NCI-H82 treated with DMSO at 0.1 percent for 48 hours (cell line): ENCODE measurements around the gene HPD.

Experiments used
- DNase-seq: peaks from one replicate; lab custom pipeline; 2025; ENCODE audit not compliant: unreplicated experiment; lab: John Stamatoyannopoulos, UW

The HPD gene

DNA sequence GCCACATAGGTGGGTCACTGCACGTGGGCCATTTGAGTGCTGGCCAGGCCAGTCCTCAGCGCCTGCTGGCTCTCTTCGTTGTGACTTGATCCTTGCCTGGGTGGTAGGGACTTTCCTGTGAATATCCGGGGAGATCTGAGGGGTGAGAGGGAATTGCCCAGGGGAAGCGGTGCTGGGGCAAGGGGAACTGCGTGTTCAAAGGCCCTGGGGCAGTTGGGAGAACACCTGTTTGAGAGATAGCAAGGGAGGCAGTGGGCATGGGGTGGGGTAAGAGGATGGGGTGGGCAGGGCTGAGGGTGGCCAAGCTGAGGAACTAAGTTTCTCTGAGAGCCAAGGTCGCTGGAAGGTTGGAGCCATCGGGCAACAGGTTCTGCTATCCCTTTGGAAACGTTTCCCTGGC, 29.8 kb downstream of the HPD start:
- DNase-seq: no peak

DNA sequence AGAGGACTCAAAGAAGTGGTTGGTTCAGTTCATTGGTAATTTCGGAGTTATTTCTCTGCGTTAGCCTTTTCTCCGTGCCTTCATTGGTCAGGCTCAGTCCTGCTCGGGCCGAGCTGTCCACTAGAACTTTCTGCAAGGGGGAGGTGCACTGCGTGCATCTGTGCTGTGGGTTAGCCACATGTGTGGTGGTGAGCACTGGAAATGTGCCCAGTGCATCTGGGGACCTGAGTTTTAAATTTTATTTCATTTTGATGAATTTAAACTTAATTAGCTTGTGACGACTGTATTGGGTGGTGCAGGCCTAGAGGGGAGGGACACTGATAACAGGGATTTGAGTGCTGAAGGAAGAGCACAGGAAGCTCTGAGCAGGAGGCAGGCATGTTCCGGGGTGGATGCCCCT, 30.4 kb downstream of the HPD start:
- no peak for DNase-seq

DNA sequence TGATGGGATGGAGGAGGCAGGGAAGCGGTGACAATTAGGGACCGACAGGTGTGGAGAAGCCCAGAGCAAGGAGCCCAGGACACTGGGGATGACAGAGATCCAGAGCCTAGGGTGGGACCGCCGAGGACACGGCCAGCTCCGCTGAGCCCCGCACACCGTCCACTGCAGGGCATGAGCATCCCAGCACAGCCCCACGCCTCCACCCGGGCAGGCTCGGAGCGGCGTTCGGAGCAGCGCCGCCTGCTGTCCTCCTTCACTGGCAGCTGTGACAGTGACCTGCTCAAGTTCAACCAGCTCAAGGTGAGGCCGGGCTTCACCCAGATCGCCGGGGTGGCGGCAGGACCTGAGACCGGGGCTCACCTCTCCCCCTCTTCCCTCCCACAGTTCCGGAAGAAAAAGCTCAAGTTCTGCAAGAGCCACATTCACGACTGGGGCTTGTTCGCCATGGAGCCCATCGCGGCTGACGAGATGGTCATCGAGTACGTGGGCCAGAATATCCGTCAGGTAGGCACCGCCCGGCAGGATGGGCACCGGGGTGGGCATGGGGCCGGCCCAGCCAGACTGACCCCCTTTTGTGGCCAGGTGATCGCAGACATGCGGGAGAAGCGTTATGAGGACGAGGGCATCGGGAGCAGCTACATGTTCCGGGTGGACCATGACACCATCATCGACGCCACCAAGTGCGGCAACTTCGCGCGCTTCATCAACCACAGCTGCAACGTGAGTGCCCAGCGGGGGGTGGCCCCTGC, 31.1 kb downstream of the HPD start:
- DNase-seq: no peak

DNA sequence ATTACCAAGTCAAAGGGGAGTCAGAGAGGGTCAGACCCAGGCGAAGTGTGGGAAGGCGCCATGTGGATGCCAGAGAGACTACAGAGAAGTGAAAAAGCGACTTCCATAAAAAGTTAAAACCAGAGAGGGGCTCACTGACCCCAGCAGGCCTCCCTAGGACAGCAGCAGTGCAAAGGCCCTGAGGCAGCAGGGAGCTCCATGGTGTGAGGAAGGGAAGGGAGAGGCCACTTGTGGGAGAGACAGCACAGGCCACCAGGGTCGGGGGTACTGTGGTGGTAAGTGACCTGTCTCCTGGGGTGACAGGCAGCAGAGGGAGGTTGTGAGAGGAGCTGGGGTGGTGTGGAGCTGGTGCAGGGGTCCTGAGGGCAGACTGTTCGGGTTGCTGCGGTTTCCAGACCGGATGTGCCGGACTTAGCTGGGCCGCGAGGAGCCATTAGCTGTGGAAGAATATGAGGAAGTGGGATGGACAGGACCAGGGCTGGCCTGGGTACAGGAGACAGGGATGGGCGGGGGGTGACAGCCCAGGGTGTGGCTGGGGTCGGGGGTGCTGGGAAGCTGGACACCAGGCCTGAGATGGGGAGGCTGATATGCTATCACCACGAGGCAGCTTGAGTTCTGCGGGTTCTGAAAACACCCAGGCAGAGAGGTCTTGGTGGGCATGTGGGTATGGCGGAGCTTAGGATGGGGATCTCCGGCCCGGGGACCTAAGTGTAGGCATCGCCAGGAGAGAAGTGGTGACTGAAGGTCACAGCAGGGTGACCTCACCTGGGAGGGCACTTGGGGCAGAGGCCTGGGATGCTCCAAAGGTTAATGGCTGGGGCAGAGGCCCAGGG, 32.1 kb downstream of the HPD start:
- DNase-seq: no peak

DNA sequence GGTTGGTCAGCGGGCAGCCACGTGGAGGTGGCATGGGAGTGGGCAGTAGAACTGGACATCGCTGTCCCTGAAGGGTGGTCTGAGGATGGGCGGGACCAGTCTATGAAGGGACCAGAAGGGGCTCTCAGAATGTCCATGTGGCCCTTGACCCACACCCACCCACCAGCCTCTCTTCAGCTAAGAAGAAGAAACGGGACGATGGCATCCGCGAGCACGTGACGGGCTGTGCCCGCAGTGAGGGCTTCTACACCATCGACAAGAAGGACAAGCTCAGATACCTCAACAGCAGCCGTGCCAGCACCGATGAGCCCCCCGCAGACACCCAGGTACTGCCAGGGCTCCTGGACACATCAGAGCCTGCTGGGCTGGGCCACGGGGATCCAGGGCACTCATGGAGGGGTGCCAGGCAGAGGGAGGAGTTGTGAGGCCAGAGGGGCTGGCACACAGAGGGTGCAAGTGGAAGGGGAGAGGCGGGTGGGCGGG, 33.6 kb downstream of the HPD start:
- DNase-seq: no peak

DNA sequence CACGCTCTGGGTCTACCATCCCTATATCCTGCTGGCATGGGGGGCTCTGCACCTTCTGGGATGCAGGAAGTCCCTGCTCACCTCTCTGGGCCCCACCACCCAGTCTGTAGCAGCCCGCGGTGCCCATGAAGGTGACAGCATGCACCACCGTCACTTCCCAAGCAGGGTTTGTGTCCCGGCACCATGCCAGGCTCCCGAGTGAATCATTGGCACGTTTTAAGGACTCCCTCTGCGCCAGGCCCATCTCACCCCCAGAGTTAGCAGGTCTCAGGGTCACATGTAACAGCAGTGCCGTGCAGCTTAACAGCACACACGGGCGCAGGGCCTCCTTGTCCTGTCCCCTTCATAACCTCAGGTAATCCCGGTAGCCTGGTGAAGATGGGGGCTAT, 34.9 kb downstream of the HPD start:
- no peak for DNase-seq

DNA sequence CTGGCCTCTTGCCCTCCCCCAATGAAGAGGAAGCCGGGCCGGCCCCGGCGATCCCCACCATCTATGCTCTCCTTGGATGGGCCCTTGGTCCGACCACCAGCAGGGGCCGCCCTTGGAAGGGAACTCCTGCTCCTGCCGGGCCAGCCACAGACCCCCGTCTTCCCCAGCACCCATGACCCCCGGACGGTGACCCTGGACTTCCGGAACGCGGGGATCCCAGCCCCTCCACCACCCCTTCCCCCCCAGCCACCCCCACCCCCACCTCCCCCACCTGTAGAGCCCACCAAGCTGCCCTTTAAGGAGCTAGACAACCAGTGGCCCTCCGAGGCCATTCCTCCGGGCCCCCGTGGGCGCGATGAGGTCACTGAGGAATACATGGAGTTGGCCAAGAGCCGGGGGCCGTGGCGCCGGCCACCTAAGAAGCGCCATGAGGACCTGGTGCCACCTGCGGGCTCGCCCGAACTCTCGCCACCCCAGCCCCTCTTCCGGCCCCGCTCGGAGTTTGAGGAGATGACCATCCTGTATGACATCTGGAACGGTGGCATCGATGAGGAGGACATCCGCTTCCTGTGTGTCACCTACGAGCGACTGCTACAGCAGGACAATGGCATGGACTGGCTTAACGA, 35.4 kb downstream of the HPD start:
- no peak for DNase-seq

DNA sequence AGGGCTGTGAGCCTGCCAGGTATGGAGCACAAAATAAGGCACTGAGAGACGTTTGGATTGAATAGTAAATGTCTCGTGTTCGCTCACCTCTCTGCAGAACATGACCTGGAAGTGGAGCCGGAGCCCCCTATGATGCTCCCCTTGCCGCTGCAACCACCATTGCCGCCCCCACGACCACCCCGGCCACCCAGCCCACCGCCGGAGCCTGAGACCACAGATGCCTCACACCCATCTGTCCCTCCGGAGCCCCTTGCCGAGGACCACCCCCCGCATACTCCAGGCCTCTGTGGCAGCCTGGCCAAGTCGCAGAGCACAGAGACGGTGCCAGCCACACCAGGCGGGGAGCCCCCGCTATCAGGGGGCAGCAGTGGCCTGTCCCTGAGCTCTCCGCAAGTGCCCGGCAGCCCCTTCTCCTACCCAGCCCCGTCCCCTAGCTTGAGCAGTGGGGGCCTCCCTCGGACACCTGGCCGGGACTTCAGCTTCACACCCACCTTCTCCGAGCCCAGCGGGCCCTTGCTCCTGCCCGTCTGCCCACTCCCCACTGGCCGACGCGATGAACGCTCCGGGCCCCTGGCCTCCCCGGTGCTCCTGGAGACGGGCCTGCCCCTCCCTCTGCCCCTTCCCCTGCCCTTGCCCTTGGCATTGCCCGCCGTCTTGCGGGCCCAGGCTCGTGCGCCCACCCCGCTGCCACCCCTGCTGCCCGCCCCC, 36.1 kb downstream of the HPD start:
- no peak for DNase-seq

DNA sequence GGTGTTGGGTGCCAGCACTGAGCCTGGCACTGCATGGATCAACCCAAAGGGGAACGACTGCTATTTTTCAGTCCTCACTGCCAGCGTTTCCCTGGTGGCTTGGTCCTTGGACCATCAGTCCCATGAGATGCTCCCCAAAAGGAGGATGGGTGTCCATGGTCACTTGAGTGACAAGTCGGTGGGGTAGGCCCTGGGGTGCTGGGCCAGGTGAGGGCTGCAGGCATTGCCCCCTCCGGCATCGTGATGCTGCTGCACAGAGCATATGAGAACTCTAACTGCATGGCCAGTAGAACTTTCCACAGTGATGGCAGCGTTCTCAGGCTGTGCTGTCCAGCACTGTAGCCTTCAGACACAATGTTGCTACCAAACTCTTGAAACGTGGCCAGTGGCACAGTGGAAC, 38.6 kb downstream of the HPD start:
- no peak for DNase-seq

DNA sequence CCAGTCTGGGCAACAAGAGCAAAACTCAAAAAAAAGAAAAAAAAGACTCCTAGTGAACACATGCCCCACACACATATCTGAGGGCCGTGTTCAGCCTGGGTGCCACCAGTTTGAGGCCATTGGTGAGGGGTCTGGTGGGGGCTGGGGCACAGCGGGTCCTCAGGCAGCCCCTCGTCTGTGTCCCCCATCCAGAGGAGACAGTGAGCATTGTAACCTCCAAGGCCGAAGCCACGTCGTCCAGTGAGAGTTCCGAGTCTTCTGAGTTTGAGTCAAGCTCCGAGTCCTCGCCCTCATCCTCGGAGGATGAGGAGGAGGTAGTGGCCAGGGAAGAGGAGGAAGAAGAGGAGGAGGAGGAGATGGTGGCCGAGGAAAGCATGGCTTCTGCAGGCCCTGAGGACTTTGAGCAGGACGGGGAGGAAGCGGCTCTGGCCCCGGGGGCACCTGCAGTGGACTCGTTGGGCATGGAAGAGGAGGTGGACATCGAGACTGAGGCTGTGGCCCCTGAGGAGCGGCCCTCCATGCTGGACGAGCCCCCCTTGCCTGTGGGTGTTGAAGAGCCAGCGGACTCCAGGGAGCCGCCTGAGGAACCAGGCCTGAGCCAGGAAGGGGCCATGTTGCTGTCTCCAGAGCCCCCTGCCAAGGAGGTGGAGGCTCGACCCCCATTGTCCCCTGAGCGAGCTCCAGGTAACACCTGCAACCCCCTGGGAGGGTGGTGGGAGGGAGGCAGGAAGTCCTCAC, 39.3 kb downstream of the HPD start:
- DNase-seq: no peak

DNA sequence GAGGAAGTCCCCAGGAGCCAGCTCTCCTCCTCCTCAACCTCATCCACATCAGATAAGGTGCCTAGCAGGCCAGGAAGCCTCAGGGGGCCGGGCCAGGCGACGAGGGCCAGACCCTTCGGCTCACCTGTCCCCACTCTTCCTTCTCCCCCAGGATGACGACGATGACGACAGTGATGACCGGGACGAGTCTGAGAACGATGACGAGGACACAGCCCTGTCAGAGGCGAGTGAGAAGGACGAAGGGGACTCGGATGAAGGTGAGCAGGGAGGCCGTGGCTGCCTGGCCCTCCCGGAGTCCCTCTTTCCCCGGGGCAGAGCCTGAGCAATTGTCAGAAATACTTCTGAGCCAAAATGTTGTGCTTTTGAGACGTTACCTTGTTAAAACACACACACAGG, 41.0 kb downstream of the HPD start:
- no peak for DNase-seq

DNA sequence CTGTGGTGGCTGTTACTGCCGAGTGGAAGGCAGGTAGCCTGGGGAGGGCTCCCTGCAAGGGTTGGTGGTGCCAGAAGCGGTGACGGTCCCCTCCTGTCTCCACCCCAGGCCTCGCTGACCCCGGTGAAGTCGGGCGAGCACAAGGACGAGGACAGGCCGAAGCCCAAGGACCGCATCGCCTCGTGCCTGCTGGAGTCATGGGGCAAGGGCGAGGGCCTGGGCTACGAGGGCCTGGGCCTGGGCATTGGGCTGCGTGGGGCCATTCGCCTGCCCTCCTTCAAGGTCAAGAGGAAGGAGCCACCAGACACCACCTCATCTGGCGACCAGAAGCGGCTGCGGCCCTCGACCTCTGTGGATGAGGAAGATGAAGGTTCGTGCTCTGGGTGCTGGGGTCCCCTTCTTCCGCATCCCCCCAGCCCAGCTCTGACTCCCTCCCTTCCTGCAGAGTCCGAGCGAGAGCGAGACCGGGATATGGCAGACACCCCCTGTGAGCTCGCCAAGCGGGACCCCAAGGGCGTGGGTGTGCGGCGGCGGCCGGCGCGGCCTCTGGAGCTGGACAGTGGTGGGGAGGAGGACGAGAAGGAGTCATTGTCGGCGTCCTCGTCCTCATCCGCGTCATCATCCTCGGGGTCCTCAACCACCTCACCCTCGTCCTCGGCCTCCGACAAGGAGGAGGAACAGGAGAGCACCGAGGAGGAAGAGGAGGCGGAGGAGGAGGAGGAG, 41.6 kb downstream of the HPD start:
- no peak for DNase-seq

DNA sequence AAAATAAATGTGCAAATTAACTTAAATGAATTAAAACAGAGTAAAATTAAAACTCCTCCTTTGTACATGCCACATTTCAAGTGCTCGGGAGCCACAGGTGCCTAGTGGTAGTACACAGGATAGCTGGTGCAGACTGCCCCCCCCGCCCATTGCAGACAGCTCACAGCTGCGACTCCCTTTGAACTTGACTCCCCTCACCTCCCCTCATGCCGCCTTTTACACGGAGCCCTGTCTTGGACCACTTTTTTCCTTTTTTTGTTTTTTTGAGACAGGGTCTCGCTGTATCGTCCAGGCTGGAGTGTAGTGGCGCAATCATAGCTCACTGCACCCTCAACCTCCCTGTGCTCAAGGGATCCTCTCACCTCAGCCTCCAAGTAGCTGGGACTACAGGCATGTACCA, 43.4 kb downstream of the HPD start:
- no peak for DNase-seq

DNA sequence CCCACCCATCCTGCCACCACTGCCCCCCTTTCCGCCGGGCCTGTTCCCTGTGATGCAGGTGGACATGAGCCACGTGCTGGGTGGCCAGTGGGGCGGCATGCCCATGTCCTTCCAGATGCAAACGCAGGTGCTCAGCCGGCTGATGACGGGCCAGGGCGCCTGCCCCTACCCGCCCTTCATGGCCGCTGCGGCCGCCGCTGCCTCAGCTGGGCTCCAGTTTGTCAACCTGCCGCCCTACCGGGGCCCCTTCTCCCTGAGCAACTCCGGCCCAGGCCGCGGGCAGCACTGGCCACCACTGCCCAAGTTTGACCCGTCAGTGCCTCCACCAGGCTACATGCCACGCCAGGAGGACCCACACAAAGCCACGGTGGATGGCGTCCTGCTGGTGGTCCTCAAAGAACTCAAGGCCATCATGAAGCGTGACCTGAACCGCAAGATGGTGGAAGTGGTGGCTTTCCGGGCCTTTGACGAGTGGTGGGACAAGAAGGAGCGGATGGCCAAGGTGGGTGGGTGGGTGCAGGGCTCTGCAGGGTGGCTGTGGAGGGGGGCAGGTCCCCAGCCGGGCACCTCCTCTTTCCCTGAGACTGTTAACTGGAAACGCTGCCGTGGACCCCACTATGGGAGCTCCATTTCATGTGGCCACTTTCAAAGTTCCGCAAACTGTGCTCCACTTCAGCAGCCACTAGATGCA, 44.1 kb downstream of the HPD start:
- DNase-seq: no peak

DNA sequence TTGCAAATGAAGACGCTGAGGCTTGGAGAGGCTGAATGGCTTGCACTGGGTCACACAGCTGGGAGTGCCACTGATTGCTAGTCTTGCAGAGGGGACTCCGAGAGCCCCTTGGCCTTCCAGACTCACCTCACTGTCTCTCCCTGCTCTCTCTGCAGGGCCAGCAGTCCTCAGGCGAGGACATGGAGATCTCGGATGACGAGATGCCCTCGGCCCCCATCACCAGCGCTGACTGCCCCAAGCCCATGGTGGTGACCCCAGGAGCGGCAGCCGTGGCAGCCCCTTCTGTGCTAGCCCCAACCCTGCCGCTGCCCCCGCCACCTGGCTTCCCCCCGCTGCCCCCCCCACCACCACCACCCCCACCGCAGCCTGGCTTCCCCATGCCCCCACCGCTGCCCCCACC, 44.7 kb downstream of the HPD start:
- DNase-seq: no peak

DNA sequence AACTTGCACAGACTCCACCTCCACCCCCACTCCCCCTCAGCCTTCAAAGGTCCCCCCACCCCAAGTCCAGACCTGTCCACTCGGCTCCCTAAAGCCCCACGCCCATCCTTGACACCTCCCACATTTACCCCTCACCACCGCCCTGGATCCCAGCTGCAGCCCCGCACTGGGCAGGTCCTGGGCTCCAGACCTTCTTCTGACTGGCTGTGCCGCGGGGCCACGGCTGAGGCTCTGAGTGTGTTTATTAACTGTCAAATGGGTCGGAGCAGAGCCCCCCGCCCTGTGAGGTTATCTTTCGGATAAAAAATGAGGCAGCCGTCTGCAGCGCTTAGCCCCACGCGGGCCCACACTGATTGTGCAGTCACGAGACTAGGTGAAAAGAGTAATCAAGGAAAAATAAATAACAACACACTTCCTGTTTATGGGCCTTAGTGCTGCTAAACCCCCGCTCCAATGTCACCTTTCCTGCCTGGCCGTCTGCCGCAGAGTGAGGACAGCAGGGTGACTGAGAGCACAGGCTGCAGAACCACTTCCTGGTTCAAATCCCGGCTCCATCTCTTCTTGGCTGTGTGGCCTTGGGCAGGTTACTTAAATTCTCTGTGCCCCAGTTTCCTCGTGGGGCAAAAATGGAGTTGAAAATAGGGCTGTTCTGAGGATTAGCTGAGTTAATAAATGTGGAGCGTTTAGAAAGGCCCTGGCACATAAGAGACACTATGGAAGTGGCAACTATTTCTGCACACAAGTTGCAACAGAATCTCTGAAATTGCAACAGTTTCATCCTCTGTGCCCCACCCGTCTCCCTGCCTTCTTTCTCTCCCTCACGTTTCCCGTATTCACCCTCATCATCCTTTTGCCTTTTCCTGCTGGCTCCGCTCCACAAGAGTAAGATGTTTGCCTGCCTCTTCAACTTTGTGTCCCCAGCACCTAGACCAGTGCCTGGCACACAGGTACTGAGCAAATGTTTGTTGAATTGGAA, 45.5 kb downstream of the HPD start:
- no peak for DNase-seq

DNA sequence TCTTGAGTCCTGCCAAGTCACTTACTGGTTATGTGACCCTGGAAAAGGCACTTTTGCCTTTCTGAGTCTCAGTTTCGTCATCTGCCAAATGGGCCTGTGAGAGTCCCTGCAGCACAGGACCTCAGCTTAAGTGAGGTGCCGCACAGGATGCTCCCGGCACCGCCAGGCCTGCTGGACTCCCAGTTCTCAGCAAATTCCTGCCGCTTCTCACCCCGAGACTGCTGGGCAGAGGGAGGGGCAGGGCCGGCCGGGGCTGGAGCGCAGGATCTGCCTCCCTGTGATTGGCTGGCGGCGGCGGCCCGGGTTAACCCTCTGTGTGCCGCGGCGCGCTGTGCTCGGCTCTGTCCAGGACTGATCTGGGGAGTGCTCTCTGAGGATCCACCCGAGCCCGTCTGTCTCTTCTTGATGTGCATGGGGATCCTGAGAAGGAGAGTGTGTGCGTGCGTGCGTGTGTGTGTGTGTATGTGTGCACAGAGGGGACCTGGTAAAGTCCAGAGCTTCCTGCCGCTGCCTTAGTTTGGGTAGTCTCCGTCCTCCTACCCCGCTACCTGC, 46.3 kb downstream of the HPD start:
- DNase-seq: no peak
